Neural crest cell (in vitro differentiated cells): Measurements from ENCODE around the gene CCDC182. TPM values are rescaled to one million over a fixed set of nuclear protein-coding genes. Genes with fewer than 3 reads are reported as not detected.

Experiments used
- DNase-seq: peaks from one replicate; pipeline ENCODE4 v3.0.0; 2021; ENCODE audit warnings: low read depth, mixed read lengths, low spot score
- H3K27ac Mint-ChIP-seq: one replicate; pipeline ENCODE4 v1.8.0; 2021; ENCODE audit warnings: mild to moderate bottlenecking, mixed read lengths; ENCODE audit not compliant: unreplicated experiment
- H3K27me3 Mint-ChIP-seq: 2 replicates; pipeline ENCODE4 v1.8.0; 2021; ENCODE audit warnings: low read depth, mild to moderate bottlenecking, mixed read lengths
- H3K36me3 Mint-ChIP-seq: 2 replicates; pipeline ENCODE4 v1.8.0; 2021; ENCODE audit warnings: low read depth, mild to moderate bottlenecking, mixed read lengths
- H3K4me1 Mint-ChIP-seq: 2 replicates; pipeline ENCODE4 v1.8.0; 2021; ENCODE audit warnings: mixed read lengths
- H3K4me3 Mint-ChIP-seq: one replicate; pipeline ENCODE4 v1.8.0; 2021; ENCODE audit warnings: mild to moderate bottlenecking, mixed read lengths
- H3K9me3 Mint-ChIP-seq: 2 replicates; pipeline ENCODE4 v1.8.0; 2021; ENCODE audit warnings: mixed read lengths
- CTCF ChIP-seq: fragments of 200-600 bp; sonication (generic); conservative IDR thresholded peaks from 2 replicates; pipeline ENCODE4 v1.5.0; 2021; ENCODE audit warnings: antibody characterized with exemption, mild to moderate bottlenecking
- total RNA-seq: library from RNA; stranded (reverse); gene quantifications from 2 replicates; pipeline ENCODE4 v1.2.1, GENCODE V29; 2021

Gene CCDC182
- total RNA-seq, 1 donor from 2014 or later = not detected

- Mint-ChIP-seq H3K9me3 (no peaks in the 10 kb centered on the region), H3K4me1 (peaks cover 50% of the 10 kb centered on the region), H3K27me3 (no peaks in the 10 kb centered on the region), H3K27ac (no peak overlapping the region), H3K4me3 (no peak overlapping the region), H3K36me3 (no peaks in the 10 kb centered on the region)
- no peak for TF ChIP-seq CTCF
- no peak for DNase-seq
These were observed 12.6 kb upstream of the CCDC182 start for GRCh38 chr17:57757735-57758134.

DNA sequence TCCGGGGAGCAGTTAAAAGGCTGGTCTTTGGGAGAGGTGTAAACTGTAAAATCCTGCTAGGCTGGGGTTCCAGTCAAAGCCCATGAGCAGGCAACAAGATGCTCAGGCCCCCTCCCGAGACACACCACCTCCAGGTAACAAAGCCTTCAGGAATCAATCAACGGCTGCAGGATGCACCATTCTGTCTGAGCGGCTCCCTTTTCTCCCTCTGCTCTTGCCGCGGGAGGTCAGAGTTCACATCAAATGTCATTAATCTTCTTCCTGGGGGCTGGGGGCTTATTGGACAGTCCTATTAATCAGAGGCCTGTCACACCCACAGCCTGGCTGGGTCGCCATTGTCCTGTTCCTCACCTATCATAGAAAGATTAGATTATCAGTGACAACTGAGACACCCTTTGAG is 11.9 kb upstream of the CCDC182 start:
- Mint-ChIP-seq H3K36me3 (no peaks in the 10 kb centered on the region), H3K4me3 (peak overlapping the region; percentile 62), H3K4me1 (peaks cover 42% of the 10 kb centered on the region), H3K27ac (peak overlapping the region; percentile 71), H3K27me3 (no peaks in the 10 kb centered on the region), H3K9me3 (no peaks in the 10 kb centered on the region)
- DNase-seq = no peak
- no peak for TF ChIP-seq CTCF

DNA sequence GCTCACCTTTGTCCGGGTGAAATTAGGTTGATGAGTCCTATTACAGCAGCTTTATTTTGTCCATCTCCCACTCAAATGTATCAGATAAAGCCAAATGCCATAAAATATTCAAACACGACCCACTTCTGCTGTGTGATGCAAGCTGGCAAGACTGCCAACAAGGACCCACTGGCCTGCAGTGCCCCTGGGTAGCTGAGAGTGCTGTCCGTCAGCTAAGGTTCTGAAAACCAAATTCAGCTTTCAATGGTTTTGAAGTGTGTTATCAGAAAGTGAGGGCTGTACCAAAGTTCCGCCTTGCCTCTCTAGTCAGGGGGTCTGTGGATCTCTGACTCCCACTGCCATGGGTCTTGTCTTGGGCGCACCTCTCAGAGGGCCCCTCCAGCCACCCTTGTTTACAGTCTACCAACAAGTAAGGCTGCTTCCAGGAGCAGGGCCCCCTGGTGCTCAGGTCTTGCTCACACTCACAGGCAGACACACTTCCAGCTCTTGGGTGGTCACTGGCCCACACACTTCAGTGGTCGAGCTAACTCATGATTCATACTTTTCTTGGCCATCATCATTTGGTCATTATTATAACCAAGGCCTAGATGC is 10.5 kb upstream of the CCDC182 start:
- H3K27me3 Mint-ChIP-seq = no peaks in the 10 kb centered on the region
- H3K36me3 Mint-ChIP-seq = no peaks in the 10 kb centered on the region
- peak overlapping the region; percentile 7 for H3K27ac Mint-ChIP-seq
- TF ChIP-seq CTCF = no peak
- peaks cover 43% of the 10 kb centered on the region for H3K4me1 Mint-ChIP-seq
- no peaks in the 10 kb centered on the region for H3K9me3 Mint-ChIP-seq
- no peak for DNase-seq
- H3K4me3 Mint-ChIP-seq = no peak overlapping the region

GRCh38 chr17:57752031-57752905 is 7.2 kb upstream of the CCDC182 start:
- H3K9me3 Mint-ChIP-seq = no peaks in the 10 kb centered on the region
- no peak overlapping the region for H3K27ac Mint-ChIP-seq
- no peaks in the 10 kb centered on the region for H3K36me3 Mint-ChIP-seq
- no peaks in the 10 kb centered on the region for H3K27me3 Mint-ChIP-seq
- H3K4me3 Mint-ChIP-seq = no peak overlapping the region
- peaks cover 43% of the 10 kb centered on the region for H3K4me1 Mint-ChIP-seq
- TF ChIP-seq CTCF = no peak
- no peak for DNase-seq

DNA sequence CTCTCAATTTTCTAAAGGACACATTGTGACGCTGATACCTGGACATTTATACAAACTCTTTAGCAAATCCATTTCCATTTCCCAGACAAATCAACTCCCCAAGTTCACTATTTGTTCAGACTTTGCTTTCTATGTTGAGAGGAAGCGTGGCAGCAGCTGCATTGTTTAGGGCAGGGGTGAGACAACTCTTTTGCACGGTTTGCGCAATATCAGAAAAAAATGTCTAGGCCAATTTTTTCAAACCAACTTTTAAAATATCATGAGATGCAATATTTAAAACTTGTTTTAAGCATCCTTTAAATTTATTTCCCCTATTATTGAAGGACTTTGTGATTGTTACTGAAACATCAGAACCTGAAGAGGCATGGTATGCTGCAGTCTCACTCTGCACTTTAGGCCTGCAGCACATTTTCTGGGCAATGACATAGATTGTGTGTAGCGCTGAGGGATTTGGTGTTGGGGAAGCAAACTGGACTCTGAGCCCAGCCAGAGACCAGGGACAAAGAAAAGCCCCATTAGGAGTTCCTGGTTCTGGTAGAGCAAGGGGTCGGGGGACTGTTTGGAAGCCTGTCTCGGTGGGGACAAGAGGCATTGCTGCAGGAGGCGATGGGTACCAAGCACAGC is 6.4 kb upstream of the CCDC182 start:
- no peak for TF ChIP-seq CTCF
- Mint-ChIP-seq H3K9me3 (no peaks in the 10 kb centered on the region), H3K36me3 (no peaks in the 10 kb centered on the region), H3K4me3 (no peak overlapping the region), H3K4me1 (peaks cover 36% of the 10 kb centered on the region), H3K27me3 (no peaks in the 10 kb centered on the region), H3K27ac (peak overlapping the region; percentile 31)
- no peak for DNase-seq
